Lower leg skin (tissue), 3 donors: ENCODE results near the gene C6orf136.

Experiments used
- POLR2A ChIP-seq, 2 donors: fragments of 450-650 bp; IDR thresholded peaks; one replicate each; pipeline ENCODE4 v1.6.1; 2016 to 2017; ENCODE audit warnings: antibody characterized with exemption in 2 of 2, mild to moderate bottlenecking in 1 of 2, moderate library complexity in 1 of 2
- TF ChIP-seq, protein P1 (sequence below), 3 donors: fragments of 450-650 bp; IDR thresholded peaks; one replicate each; pipeline ENCODE4 v1.5.1; 2016; ENCODE audit warnings: antibody characterized with exemption in 3 of 3, mild to moderate bottlenecking in 3 of 3, moderate library complexity in 2 of 3

DNA sequence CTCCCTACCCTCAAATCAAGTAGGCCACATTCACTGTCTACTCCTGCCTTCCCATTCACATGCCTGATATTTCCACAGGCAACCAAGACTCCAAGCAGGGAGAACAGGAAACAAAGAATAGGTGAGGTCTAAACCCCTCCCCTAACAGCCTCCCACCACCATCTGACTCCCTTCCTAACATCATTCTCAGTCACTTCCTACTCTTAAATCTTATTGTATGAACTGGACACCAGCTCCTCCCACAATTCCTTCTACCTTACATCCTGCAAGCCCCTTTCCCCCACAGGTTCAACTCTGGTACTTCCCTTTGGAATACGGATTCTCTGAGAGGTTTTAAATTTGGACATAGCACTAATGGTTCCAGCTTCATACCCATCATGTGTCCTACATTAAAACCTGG is 944 bp upstream of the C6orf136 start:
- TF ChIP-seq POLR2A (IDR thresholded peaks at IDR 0.05), result no peak
- TF ChIP-seq, protein P1, sequence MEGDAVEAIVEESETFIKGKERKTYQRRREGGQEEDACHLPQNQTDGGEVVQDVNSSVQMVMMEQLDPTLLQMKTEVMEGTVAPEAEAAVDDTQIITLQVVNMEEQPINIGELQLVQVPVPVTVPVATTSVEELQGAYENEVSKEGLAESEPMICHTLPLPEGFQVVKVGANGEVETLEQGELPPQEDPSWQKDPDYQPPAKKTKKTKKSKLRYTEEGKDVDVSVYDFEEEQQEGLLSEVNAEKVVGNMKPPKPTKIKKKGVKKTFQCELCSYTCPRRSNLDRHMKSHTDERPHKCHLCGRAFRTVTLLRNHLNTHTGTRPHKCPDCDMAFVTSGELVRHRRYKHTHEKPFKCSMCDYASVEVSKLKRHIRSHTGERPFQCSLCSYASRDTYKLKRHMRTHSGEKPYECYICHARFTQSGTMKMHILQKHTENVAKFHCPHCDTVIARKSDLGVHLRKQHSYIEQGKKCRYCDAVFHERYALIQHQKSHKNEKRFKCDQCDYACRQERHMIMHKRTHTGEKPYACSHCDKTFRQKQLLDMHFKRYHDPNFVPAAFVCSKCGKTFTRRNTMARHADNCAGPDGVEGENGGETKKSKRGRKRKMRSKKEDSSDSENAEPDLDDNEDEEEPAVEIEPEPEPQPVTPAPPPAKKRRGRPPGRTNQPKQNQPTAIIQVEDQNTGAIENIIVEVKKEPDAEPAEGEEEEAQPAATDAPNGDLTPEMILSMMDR (IDR thresholded peaks at IDR 0.05), result no peak
